ENCODE measurements around the gene ATG9B. TPM values are rescaled to one million over a fixed set of nuclear protein-coding genes. Genes with fewer than 3 reads are reported as not detected.

The ATG9B gene
- total and polyA plus RNA-seq, 2 of the 13 experiments (the other 11 are each of a cell fraction or from before 2014, with no cell fraction given), result 0.24 TPM; not detected in 1

- peak; percentile 45; the same call in 1 of the 2 replicates for TF ChIP-seq HMGXB3 (CRISPR knock-in tag; IDR thresholded peaks at IDR 0.05; ENCODE audit: borderline replicate concordance)
- no peak for TF ChIP-seq RBAK (CRISPR knock-in tag; IDR thresholded peaks at IDR 0.05)
- TF ChIP-seq NFIC (IDR thresholded peaks at IDR 0.05; ENCODE audit: low read length), result no peak
- TF ChIP-seq ZNF235 (CRISPR knock-in tag; IDR thresholded peaks at IDR 0.05; ENCODE audit: borderline replicate concordance), result no peak
- TF ChIP-seq ZNF589 (CRISPR knock-in tag; conservative IDR thresholded peaks at IDR 0.05), result peak; percentile 61; the same call in 1 of the 2 replicates
- TF ChIP-seq HIVEP1 (CRISPR knock-in tag; IDR thresholded peaks at IDR 0.05), result peak; percentile 69
- no peak for TF ChIP-seq SATB2 (CRISPR knock-in tag; IDR thresholded peaks at IDR 0.05)
- peak; percentile 60; the same call in 1 of the 2 replicates for TF ChIP-seq PAXIP1 (CRISPR knock-in tag; conservative IDR thresholded peaks at IDR 0.05)
- no peak for TF ChIP-seq NFIB (CRISPR knock-in tag; IDR thresholded peaks at IDR 0.05; ENCODE audit: borderline replicate concordance)
- no peak for TF ChIP-seq ZNF883 (CRISPR knock-in tag; IDR thresholded peaks at IDR 0.05; ENCODE audit: not compliant biosample characterization)
- TF ChIP-seq DR1 (CRISPR knock-in tag; IDR thresholded peaks at IDR 0.05), result peak; percentile 78; the same call in 1 of the 2 replicates
- no peak for TF ChIP-seq ZNF274 (CRISPR knock-in tag; IDR thresholded peaks at IDR 0.05)
- TF ChIP-seq ZBTB26 (CRISPR knock-in tag; IDR thresholded peaks at IDR 0.05; ENCODE audit: borderline replicate concordance), result peak; percentile 89
- no peak for TF ChIP-seq RNF2 (conservative IDR thresholded peaks at IDR 0.05; ENCODE audit: low read depth)
- TF ChIP-seq PHB2 (IDR thresholded peaks at IDR 0.05; ENCODE audit: partially characterized antibody), result no peak
- TF ChIP-seq FOXC1 (CRISPR knock-in tag; IDR thresholded peaks at IDR 0.05; ENCODE audit: borderline replicate concordance), result 0 out of 2 replicates have a peak, but pooled peaks have one; percentile 9
- TF ChIP-seq, protein P1, sequence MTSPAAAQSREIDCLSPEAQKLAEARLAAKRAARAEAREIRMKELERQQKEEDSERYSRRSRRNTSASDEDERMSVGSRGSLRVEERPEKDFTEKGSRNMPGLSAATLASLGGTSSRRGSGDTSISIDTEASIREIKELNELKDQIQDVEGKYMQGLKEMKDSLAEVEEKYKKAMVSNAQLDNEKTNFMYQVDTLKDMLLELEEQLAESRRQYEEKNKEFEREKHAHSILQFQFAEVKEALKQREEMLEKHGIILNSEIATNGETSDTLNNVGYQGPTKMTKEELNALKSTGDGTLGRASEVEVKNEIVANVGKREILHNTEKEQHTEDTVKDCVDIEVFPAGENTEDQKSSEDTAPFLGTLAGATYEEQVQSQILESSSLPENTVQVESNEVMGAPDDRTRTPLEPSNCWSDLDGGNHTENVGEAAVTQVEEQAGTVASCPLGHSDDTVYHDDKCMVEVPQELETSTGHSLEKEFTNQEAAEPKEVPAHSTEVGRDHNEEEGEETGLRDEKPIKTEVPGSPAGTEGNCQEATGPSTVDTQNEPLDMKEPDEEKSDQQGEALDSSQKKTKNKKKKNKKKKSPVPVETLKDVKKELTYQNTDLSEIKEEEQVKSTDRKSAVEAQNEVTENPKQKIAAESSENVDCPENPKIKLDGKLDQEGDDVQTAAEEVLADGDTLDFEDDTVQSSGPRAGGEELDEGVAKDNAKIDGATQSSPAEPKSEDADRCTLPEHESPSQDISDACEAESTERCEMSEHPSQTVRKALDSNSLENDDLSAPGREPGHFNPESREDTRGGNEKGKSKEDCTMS (CRISPR knock-in tag; conservative IDR thresholded peaks at IDR 0.05), result no peak
Measured at GRCh38 chr7:151057989-151058780, 33.9 kb upstream of the ATG9B start (continued).
